Vagina (tissue), 2 donors: Measurements from ENCODE around the gene SRRM1. TPM values are rescaled to one million over a fixed set of nuclear protein-coding genes. Genes with fewer than 3 reads are reported as not detected.

Experiments used
- DNase-seq, 2 donors: peaks; one replicate each; pipeline ENCODE4 v3.0.0-alpha.2; 2017; ENCODE audit errors: extremely low spot score in 2 of 2
- H3K27ac ChIP-seq: fragments of 200-600 bp; sonication (generic); one replicate; pipeline ENCODE4 v1.5.1; 2019
- H3K27me3 ChIP-seq: fragments of 200-600 bp; sonication (generic); one replicate; pipeline ENCODE4 v1.5.1; 2019
- H3K36me3 ChIP-seq, 2 donors: fragments of 200-600 bp; sonication (generic); one replicate each; pipeline ENCODE4 v1.5.1; 2017 to 2019
- H3K4me1 ChIP-seq: fragments of 200-600 bp; sonication (generic); one replicate; pipeline ENCODE4 v1.5.1; 2019
- H3K4me3 ChIP-seq, 2 donors: fragments of 200-600 bp; sonication (generic); 1 replicate in 1 of 2; 2 replicates in 1 of 2; pipeline ENCODE4 v1.5.1; 2016 to 2019
- H3K9me3 ChIP-seq: fragments of 200-600 bp; sonication (generic); one replicate; pipeline ENCODE4 v1.5.1; 2019
- CTCF ChIP-seq, 3 experiments: fragments of 450-650 bp in 2 of 3; fragments of 200-600 bp in 1 of 3; sonication (generic) in 1 of 3; IDR thresholded peaks; one replicate each; pipeline ENCODE4 v1.5.1; 2017 to 2019; ENCODE audit warnings: antibody characterized with exemption in 3 of 3, mild to moderate bottlenecking in 2 of 3, moderate library complexity in 2 of 3
- POLR2A ChIP-seq, 2 donors: fragments of 450-650 bp; IDR thresholded peaks; one replicate each; pipeline ENCODE4 v1.6.1; 2017; ENCODE audit warnings: antibody characterized with exemption in 2 of 2, mild to moderate bottlenecking in 2 of 2, moderate library complexity in 2 of 2
- POLR2AphosphoS5 ChIP-seq, 2 donors: sonication (generic); formaldehyde crosslinking; IDR thresholded peaks; one replicate each; pipeline ENCODE4 v1.9.0; 2017; ENCODE audit warnings: antibody characterized with exemption in 2 of 2, mild to moderate bottlenecking in 2 of 2, low read depth in 1 of 2; ENCODE audit not compliant: insufficient read depth in 1 of 2
- intact Hi-C: fragments of 100-400 bp; cut with DNase I; formaldehyde crosslinking; loops from one replicate; pipeline ENCODE4 v1.15.1; 2023
- total RNA-seq: library from RNA; depleted of rRNA; stranded (reverse); fragments of >200 nt; gene quantifications from one replicate; pipeline ENCODE4 v1.2.3, GENCODE V29; 2016

Gene SRRM1
- total RNA-seq, 1 donor from 2014 or later, result 93.1 TPM

- no peak for DNase-seq
- no peak overlapping the region for H3K4me3 ChIP-seq
- TF ChIP-seq POLR2AphosphoS5 (IDR thresholded peaks at IDR 0.05; ENCODE audit: insufficient read depth in 1 of 2, low read depth in 1 of 2), result no peak
- TF ChIP-seq POLR2A (IDR thresholded peaks at IDR 0.05), result no peak
- H3K36me3 ChIP-seq, result no peaks in the 10 kb centered on the region
- H3K27ac ChIP-seq, result no peak overlapping the region
- no peaks in the 10 kb centered on the region for H3K9me3 ChIP-seq
- H3K27me3 ChIP-seq, result no peaks in the 10 kb centered on the region
- no peaks in the 10 kb centered on the region for H3K4me1 ChIP-seq
- intact Hi-C loops, result no loop called here
Measured at GRCh38 chr1:24709791-24710441, 66.8 kb downstream of the SRRM1 start.

GRCh38 chr1:24711329-24711728 lies 68.2 kb downstream of the SRRM1 start:
- TF ChIP-seq CTCF (IDR thresholded peaks at IDR 0.05), result no peak
- TF ChIP-seq POLR2A (IDR thresholded peaks at IDR 0.05), result no peak
- no peak for TF ChIP-seq POLR2AphosphoS5 (IDR thresholded peaks at IDR 0.05; ENCODE audit: insufficient read depth in 1 of 2, low read depth in 1 of 2)
- intact Hi-C loops, result no loop called here
- Histone ChIP-seq H3K4me1 (no peaks in the 10 kb centered on the region), H3K9me3 (no peaks in the 10 kb centered on the region), H3K27me3 (no peaks in the 10 kb centered on the region), H3K27ac (no peak overlapping the region), H3K4me3 (no peak overlapping the region), H3K36me3 (no peaks in the 10 kb centered on the region)
- DNase-seq, result no peak

DNA sequence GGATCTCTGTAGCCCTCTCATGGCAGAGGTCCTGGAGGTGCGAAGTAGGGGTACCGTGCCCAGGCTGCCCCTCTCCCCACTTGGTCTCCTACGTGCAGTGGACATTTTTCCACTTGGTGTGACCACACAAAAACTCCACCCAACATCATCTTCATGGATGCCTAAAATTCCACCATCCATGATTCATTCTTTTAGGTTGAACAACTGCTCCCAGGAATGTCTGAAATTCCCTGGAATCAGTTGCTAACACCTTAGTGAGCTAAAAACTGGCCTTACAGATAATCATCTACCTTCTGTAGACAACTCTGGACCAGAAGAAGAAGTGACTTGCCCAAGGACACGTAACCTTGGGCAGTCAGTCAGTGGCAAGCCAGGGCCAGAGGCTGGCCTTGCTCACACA lies 70.1 kb downstream of the SRRM1 start:
- intact Hi-C loops, result no loop called here
- Histone ChIP-seq H3K4me3 (no peak overlapping the region), H3K27ac (no peak overlapping the region), H3K36me3 (no peaks in the 10 kb centered on the region), H3K4me1 (peaks cover 2% of the 10 kb centered on the region), H3K27me3 (no peaks in the 10 kb centered on the region), H3K9me3 (no peaks in the 10 kb centered on the region)
- no peak for TF ChIP-seq POLR2AphosphoS5 (IDR thresholded peaks at IDR 0.05; ENCODE audit: insufficient read depth in 1 of 2, low read depth in 1 of 2)
- TF ChIP-seq CTCF (IDR thresholded peaks at IDR 0.05), result no peak
- TF ChIP-seq POLR2A (IDR thresholded peaks at IDR 0.05), result no peak
- DNase-seq, result no peak

DNA sequence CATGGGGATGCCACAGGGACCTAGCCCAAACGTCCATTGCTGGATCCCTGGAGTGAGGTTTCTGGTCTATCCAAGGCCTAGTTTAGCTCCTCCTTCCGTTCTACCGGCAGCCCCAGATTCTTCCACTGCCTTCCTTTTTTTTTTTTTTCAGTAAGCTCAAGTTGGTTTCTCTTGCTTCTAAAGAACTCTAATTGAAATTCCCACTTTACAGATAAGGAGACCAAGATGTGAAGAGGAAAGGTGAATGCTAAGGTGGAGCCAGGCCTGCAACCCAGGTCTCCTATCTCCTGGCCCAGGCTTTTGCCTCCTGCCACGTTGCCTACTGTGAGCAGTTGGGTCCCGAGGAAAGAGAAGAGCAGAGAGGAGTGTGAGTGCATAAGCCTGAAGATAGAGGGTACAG lies 70.6 kb downstream of the SRRM1 start:
- intact Hi-C loops, result no loop called here
- H3K9me3 ChIP-seq, result no peaks in the 10 kb centered on the region
- DNase-seq, result no peak
- no peaks in the 10 kb centered on the region for H3K27me3 ChIP-seq
- H3K4me3 ChIP-seq, result no peak overlapping the region
- no peak for TF ChIP-seq POLR2A (IDR thresholded peaks at IDR 0.05)
- TF ChIP-seq CTCF (IDR thresholded peaks at IDR 0.05), result no peak
- TF ChIP-seq POLR2AphosphoS5 (IDR thresholded peaks at IDR 0.05; ENCODE audit: insufficient read depth in 1 of 2, low read depth in 1 of 2), result no peak
- peaks cover 8% of the 10 kb centered on the region for H3K4me1 ChIP-seq
- no peaks in the 10 kb centered on the region for H3K36me3 ChIP-seq
- no peak overlapping the region for H3K27ac ChIP-seq

GRCh38 chr1:24714859-24715520 lies 71.9 kb downstream of the SRRM1 start:
- Histone ChIP-seq H3K9me3 (no peaks in the 10 kb centered on the region), H3K27me3 (no peaks in the 10 kb centered on the region), H3K36me3 (no peaks in the 10 kb centered on the region), H3K4me1 (peaks cover 14% of the 10 kb centered on the region), H3K27ac (no peak overlapping the region), H3K4me3 (no peak overlapping the region)
- no peak for DNase-seq
- intact Hi-C loops, result no loop called here
- TF ChIP-seq POLR2AphosphoS5 (IDR thresholded peaks at IDR 0.05; ENCODE audit: insufficient read depth in 1 of 2, low read depth in 1 of 2) (no peak), POLR2A (IDR thresholded peaks at IDR 0.05) (no peak), CTCF (IDR thresholded peaks at IDR 0.05) (no peak)
